Ishikawa (cell line): ENCODE measurements around the gene TASP1.

Source experiments
- CEBPB ChIP-seq: IDR thresholded peaks from 2 replicates; pipeline ENCODE4 v1.6.1; 2012
- CREB1 ChIP-seq: IDR thresholded peaks from 2 replicates; pipeline ENCODE4 v1.6.1; 2012; ENCODE audit warnings: low read depth
- EGR1 ChIP-seq: IDR thresholded peaks from 2 replicates; pipeline ENCODE4 v1.6.1; 2012
- EP300 ChIP-seq: IDR thresholded peaks from 2 replicates; pipeline ENCODE4 v1.6.1; 2012; ENCODE audit warnings: borderline replicate concordance
- FOXM1 ChIP-seq: IDR thresholded peaks from 2 replicates; pipeline ENCODE4 v1.6.1; 2012; ENCODE audit warnings: low read depth, borderline replicate concordance
- NFIC ChIP-seq: IDR thresholded peaks from 2 replicates; pipeline ENCODE4 v1.6.1; 2012
- RAD21 ChIP-seq: IDR thresholded peaks from 2 replicates; pipeline ENCODE4 v1.6.1; 2012; ENCODE audit warnings: low read depth
- REST ChIP-seq: IDR thresholded peaks from 2 replicates; pipeline ENCODE4 v1.6.1; 2012; ENCODE audit warnings: low read depth, mild to moderate bottlenecking
- TAF1 ChIP-seq: IDR thresholded peaks from 2 replicates; pipeline ENCODE4 v1.6.1; 2012; ENCODE audit warnings: low read depth, mild to moderate bottlenecking
- TCF12 ChIP-seq: IDR thresholded peaks from 2 replicates; pipeline ENCODE4 v1.6.1; 2012; ENCODE audit warnings: low read depth
- TEAD4 ChIP-seq: IDR thresholded peaks from 2 replicates; pipeline ENCODE4 v1.6.1; 2012
- YY1 ChIP-seq: IDR thresholded peaks from 2 replicates; pipeline ENCODE4 v1.6.1; 2012; ENCODE audit warnings: low read depth
- ZBTB7A ChIP-seq: IDR thresholded peaks from 2 replicates; pipeline ENCODE4 v1.6.1; 2012; ENCODE audit warnings: low read depth
- TF ChIP-seq, protein P1 (sequence below): IDR thresholded peaks from 2 replicates; pipeline ENCODE4 v1.6.1; 2012
- TF ChIP-seq, protein P2 (sequence below): IDR thresholded peaks from 2 replicates; pipeline ENCODE4 v1.6.1; 2012

Gene TASP1

GRCh38 chr20:13683833-13684232 is 45.1 kb upstream of the TASP1 start:
- no peak for TF ChIP-seq CEBPB
- TF ChIP-seq EGR1, result no peak
- no peak for TF ChIP-seq ZBTB7A
- TF ChIP-seq CREB1, result no peak

- no peak for TF ChIP-seq YY1
- no peak for TF ChIP-seq TCF12
- TF ChIP-seq, protein P1, sequence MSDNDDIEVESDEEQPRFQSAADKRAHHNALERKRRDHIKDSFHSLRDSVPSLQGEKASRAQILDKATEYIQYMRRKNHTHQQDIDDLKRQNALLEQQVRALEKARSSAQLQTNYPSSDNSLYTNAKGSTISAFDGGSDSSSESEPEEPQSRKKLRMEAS, result no peak
- no peak for TF ChIP-seq TAF1
- TF ChIP-seq EP300, result no peak
- no peak for TF ChIP-seq ZBTB7A
- TF ChIP-seq REST, result no peak
- TF ChIP-seq CEBPB, result no peak
- TF ChIP-seq FOXM1, result no peak
- no peak for TF ChIP-seq TEAD4
These were observed 42.8 kb upstream of the TASP1 start for GRCh38 chr20:13681248-13682125.

GRCh38 chr20:13678944-13679343 is 40.2 kb upstream of the TASP1 start:
- no peak for TF ChIP-seq TAF1
- TF ChIP-seq CREB1, result no peak
- TF ChIP-seq ZBTB7A, result no peak
- no peak for TF ChIP-seq TEAD4
- no peak for TF ChIP-seq EP300
- TF ChIP-seq FOXM1, result no peak
- no peak for TF ChIP-seq CEBPB
- TF ChIP-seq, protein P1, result no peak
- no peak for TF ChIP-seq REST
- no peak for TF ChIP-seq YY1
- no peak for TF ChIP-seq NFIC
- TF ChIP-seq, protein P2, sequence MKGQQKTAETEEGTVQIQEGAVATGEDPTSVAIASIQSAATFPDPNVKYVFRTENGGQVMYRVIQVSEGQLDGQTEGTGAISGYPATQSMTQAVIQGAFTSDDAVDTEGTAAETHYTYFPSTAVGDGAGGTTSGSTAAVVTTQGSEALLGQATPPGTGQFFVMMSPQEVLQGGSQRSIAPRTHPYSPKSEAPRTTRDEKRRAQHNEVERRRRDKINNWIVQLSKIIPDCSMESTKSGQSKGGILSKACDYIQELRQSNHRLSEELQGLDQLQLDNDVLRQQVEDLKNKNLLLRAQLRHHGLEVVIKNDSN, result no peak
- TF ChIP-seq RAD21, result no peak
- TF ChIP-seq TCF12, result no peak
- no peak for TF ChIP-seq EGR1

DNA sequence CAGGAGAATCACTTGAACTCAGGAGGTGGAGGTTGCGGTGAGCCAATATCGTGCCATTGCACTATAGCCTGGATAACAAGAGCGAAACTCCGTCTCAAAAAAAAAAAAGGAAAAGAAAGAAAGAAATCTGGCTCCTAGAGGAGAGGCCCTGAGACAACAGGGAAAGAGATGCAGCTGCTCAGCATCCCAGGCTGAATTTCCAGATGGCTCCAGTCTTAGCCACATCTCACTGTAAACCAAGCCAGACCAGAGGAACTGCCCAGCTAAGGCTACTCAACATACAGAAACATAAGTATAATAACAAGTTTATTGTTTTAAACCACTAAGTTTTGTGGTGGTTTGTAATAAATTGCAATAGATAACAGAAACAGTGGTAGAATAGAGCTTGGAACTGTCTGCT is 38.5 kb upstream of the TASP1 start:
- TF ChIP-seq YY1 (no peak), EP300 (no peak), CEBPB (no peak), EGR1 (no peak), CREB1 (no peak), ZBTB7A (no peak), NFIC (no peak), REST (no peak), TCF12 (no peak), TEAD4 (no peak), FOXM1 (no peak), RAD21 (no peak), TAF1 (no peak)
- TF ChIP-seq, protein P2, result no peak
- TF ChIP-seq, protein P1, result no peak
